Measurements from ENCODE around the gene LRIG2.

LRIG2 gene

DNA sequence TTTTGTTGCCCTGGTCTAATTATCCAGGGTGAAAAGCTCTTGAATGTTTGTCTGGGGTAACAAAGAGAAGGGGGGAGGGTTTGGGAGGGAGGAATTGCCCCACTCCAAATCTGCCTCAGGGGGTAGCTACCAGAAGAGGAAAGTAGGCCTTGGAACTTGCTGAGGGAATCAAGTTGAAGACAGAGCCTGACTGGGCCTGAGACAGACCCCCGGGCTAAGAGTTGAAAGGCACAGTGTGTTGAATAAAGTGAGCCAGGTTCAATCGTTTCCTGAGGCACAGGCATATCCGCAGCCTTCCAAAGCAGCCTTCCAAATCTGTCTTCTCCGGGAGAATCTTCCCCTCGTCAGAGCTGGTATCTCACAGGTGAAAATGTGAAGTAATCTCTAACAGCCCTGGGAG, 96.6 kb downstream of the LRIG2 start:
- DNase-seq (ENCODE audit: low spot score), result no peak
- TF ChIP-seq CTCF (IDR thresholded peaks at IDR 0.05), result no peak
- no peak overlapping the region for H3K27ac ChIP-seq
- H3K4me3 ChIP-seq, result no peak overlapping the region

DNA sequence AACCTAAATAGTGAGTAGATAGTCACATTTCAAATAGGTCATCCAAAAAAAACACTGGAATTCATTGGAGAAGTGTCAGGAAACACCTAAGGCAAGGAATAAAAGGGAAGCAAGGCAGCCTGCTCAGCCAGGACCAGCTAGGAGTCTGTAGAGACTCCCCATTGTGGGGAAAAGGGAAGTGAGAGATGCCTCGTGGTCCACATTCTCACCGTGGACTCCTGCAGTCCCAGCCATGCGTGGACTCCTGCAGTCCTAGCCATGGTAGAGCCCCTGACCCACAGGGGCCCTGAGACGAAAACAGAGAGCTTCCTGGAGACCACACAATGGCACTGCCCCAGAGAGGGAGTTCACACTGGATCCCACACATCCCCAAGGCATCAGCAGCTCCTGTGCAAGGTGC, 97.5 kb downstream of the LRIG2 start:
- no peak for DNase-seq (ENCODE audit: low spot score)
- Histone ChIP-seq H3K27ac (no peak overlapping the region), H3K4me3 (no peak overlapping the region)
- no peak for TF ChIP-seq CTCF (IDR thresholded peaks at IDR 0.05)

- DNase-seq (ENCODE audit: low spot score), result no peak
- H3K27ac ChIP-seq, result no peak overlapping the region
- H3K4me3 ChIP-seq, result no peak overlapping the region
- TF ChIP-seq CTCF (IDR thresholded peaks at IDR 0.05), result no peak
These were observed 105.1 kb downstream of the LRIG2 start for GRCh38 chr1:113178106-113178505.

GRCh38 chr1:113178522-113178921, 105.5 kb downstream of the LRIG2 start:
- no peak for TF ChIP-seq CTCF (IDR thresholded peaks at IDR 0.05)
- Histone ChIP-seq H3K27ac (no peak overlapping the region), H3K4me3 (no peak overlapping the region)
- DNase-seq (ENCODE audit: low spot score), result no peak

Measured in coronary artery (tissue), 2 donors.